SK-N-MC (cell line): ENCODE measurements around the gene RFX3.

Source experiments
- DNase-seq: peaks from one replicate; pipeline ENCODE4 v3.0.0-alpha.2; 2011; ENCODE audit warnings: low read depth, low spot score
- H3K27ac ChIP-seq: fragments of 200-600 bp; sonication (generic); 2 replicates; pipeline ENCODE4 v1.5.1; 2016; ENCODE audit warnings: mixed run types
- H3K36me3 ChIP-seq: fragments of 200-600 bp; sonication (generic); 2 replicates; pipeline ENCODE4 v1.6.1; 2017; ENCODE audit warnings: antibody characterized with exemption, low read length, mixed read lengths; ENCODE audit not compliant: insufficient read depth
- H3K4me3 ChIP-seq: fragments of 200-600 bp; sonication (generic); 2 replicates; pipeline ENCODE4 v1.5.1; 2016
- H3K9ac ChIP-seq: fragments of 200-600 bp; sonication (generic); 2 replicates; pipeline ENCODE4 v1.8.0; 2017; ENCODE audit warnings: mixed run types, mixed read lengths; ENCODE audit not compliant: insufficient read length
- H3K9me3 ChIP-seq: fragments of 200-600 bp; sonication (generic); 2 replicates; pipeline ENCODE4 v1.6.1; 2017; ENCODE audit warnings: low read depth, mild to moderate bottlenecking, antibody characterized with exemption, low read length, moderate library complexity, mixed read lengths
- EZH2 ChIP-seq: fragments of 200-600 bp; sonication (generic); IDR thresholded peaks from one replicate; pipeline ENCODE4 v1.6.1; 2017; ENCODE audit warnings: antibody characterized with exemption
- FOXP2 ChIP-seq: optimal IDR thresholded peaks from 2 replicates; pipeline ENCODE3; 2011; ENCODE audit warnings: mild to moderate bottlenecking, moderate library complexity; ENCODE audit not compliant: insufficient read depth; ENCODE audit errors: extremely low read length, control extremely low read depth
- POLR2AphosphoS5 ChIP-seq: IDR thresholded peaks from 2 replicates; pipeline ENCODE4 v1.6.1; 2012; ENCODE audit warnings: mild to moderate bottlenecking, low read depth, low read length, borderline replicate concordance

The RFX3 gene

GRCh38 chr9:3517377-3518048, 8.3 kb downstream of the RFX3 start:
- TF ChIP-seq EZH2 (no peak), FOXP2 (no peak), POLR2AphosphoS5 (no peak)
- no peak overlapping the region for H3K9ac ChIP-seq
- H3K36me3 ChIP-seq: no peaks in the 10 kb centered on the region
- no peaks in the 10 kb centered on the region for H3K9me3 ChIP-seq
- H3K4me3 ChIP-seq: no peak overlapping the region
- H3K27ac ChIP-seq: no peak overlapping the region
- DNase-seq: no peak

DNA sequence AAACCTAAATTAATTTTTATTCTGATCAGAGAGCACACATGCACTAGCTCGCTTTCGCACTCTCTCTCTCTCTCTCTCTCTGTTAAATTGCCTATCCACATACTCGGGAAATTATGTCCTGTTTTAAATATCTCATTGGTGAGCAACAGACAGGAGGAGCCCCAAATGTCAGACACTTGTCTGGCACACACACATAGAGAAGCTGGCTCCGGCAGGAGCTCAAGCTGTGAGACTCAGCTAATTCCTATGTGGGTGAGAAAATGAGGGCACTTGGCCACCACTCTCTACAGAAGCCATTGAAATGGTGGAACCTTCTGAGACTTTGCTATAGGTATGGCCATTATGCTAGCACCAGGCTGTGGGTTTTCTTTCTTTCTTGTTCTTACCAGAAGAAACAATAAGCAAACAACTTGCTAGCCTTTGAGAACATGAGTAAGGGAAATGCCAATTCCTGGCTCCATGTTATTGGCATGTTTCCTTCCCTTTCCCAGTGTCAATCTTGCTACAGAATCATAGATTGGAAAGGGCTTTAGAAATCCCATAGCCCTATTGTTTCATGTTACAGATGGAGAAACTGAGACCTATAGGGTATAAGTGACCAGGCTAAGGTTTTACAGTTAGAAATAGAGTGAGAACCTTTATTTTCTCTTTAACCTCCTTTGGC, 9.0 kb downstream of the RFX3 start:
- H3K4me3 ChIP-seq: no peak overlapping the region
- no peak overlapping the region for H3K9ac ChIP-seq
- no peak for DNase-seq
- no peak for TF ChIP-seq EZH2
- no peak for TF ChIP-seq POLR2AphosphoS5
- no peak for TF ChIP-seq FOXP2
- H3K9me3 ChIP-seq: no peaks in the 10 kb centered on the region
- no peak overlapping the region for H3K27ac ChIP-seq
- H3K36me3 ChIP-seq: no peaks in the 10 kb centered on the region

DNA sequence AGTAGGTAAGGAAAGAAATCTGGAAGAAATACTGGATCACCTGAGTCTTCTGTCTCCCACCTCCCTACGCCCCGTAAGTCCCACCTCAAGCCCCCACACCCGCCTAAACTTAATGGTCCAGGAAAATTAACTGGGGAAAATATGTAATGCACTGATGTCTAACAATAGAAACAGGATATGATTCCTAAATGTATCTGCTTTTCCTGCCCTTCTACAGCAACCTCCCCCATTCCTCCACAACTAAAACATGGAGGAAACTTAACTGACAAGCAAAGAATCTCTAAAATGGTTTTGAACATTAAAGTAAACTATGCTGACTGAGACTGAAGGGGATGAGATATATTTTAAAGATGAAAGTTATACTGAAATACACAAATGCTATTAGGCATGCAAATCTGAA, 10.4 kb downstream of the RFX3 start:
- Histone ChIP-seq H3K9ac (no peak overlapping the region), H3K9me3 (no peaks in the 10 kb centered on the region), H3K36me3 (no peaks in the 10 kb centered on the region), H3K4me3 (no peak overlapping the region), H3K27ac (no peak overlapping the region)
- no peak for DNase-seq
- TF ChIP-seq EZH2 (no peak), POLR2AphosphoS5 (no peak), FOXP2 (no peak)

DNA sequence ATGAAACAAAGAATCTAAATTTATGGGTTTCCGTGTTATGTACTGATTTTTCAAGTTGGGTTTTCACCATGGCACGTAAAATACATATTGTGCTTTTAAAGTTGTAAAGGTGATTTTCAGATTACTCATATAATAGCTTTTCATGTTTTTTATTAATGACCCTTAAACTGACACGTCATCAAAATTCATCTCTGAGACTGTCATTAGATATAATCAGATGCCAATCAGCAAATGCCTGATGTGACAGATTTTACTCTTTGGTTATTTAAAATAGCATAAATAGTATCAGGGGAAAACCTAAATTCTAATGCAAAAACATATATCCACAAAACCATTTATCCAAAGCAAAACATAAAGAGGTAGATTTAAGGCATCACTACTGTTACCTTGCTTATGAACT, 11.0 kb downstream of the RFX3 start:
- Histone ChIP-seq H3K4me3 (no peak overlapping the region), H3K9me3 (no peaks in the 10 kb centered on the region), H3K9ac (no peak overlapping the region), H3K27ac (no peak overlapping the region), H3K36me3 (no peaks in the 10 kb centered on the region)
- DNase-seq: no peak
- TF ChIP-seq FOXP2 (no peak), POLR2AphosphoS5 (no peak), EZH2 (no peak)

- no peaks in the 10 kb centered on the region for H3K36me3 ChIP-seq
- H3K27ac ChIP-seq: no peak overlapping the region
- H3K9me3 ChIP-seq: no peaks in the 10 kb centered on the region
- TF ChIP-seq POLR2AphosphoS5: no peak
- no peak for TF ChIP-seq EZH2
- no peak for TF ChIP-seq FOXP2
- no peak overlapping the region for H3K4me3 ChIP-seq
- no peak overlapping the region for H3K9ac ChIP-seq
- DNase-seq: no peak
Observed at GRCh38 chr9:3513265-3513818, 12.5 kb downstream of the RFX3 start.

- no peaks in the 10 kb centered on the region for H3K36me3 ChIP-seq
- H3K27ac ChIP-seq: peak overlapping the region; percentile 53
- H3K9me3 ChIP-seq: no peaks in the 10 kb centered on the region
- H3K4me3 ChIP-seq: no peak overlapping the region
- TF ChIP-seq EZH2 (no peak), POLR2AphosphoS5 (no peak), FOXP2 (no peak)
- H3K9ac ChIP-seq: no peak overlapping the region
- no peak for DNase-seq
Observed at GRCh38 chr9:3511551-3511950, 14.2 kb downstream of the RFX3 start.

- Histone ChIP-seq H3K36me3 (no peaks in the 10 kb centered on the region), H3K27ac (peak overlapping the region; percentile 53), H3K9me3 (no peaks in the 10 kb centered on the region), H3K4me3 (no peak overlapping the region), H3K9ac (no peak overlapping the region)
- no peak for TF ChIP-seq EZH2
- no peak for TF ChIP-seq POLR2AphosphoS5
- no peak for TF ChIP-seq FOXP2
- DNase-seq: no peak
Observed at GRCh38 chr9:3510796-3511195, 15.0 kb downstream of the RFX3 start.

- Histone ChIP-seq H3K27ac (no peak overlapping the region), H3K36me3 (no peaks in the 10 kb centered on the region), H3K9me3 (no peaks in the 10 kb centered on the region), H3K9ac (no peak overlapping the region), H3K4me3 (no peak overlapping the region)
- DNase-seq: no peak
- TF ChIP-seq POLR2AphosphoS5 (no peak), EZH2 (no peak), FOXP2 (no peak)
Observed at GRCh38 chr9:3509926-3510325, 15.9 kb downstream of the RFX3 start.
